Activated T-cell treated with anti-CD3 and anti-CD28 coated beads for 24 hours (primary cell): Measurements from ENCODE around the gene SLC6A8.
A peak's percentile ranks its signal among the peaks of the same experiment; 100 is the strongest.

ENCODE experiments used
- DNase-seq: peaks from one replicate; pipeline ENCODE4 v3.0.0-alpha.2; 2020; ENCODE audit warnings: low read depth

Gene SLC6A8

GRCh38 chrX:153687121-153688039 is at the start of gene SLC6A8:
TSS of gene SLC6A8 (plus strand) at chrX:153687926. CDS start at chrX:153688575, 649 bp downstream.
- peak; percentile 14 for DNase-seq

GRCh38 chrX:153638041-153638371 is 49.7 kb upstream of the SLC6A8 start:
- DNase-seq = no peak

- no peak for DNase-seq
Observed at GRCh38 chrX:153638436-153639176, 49.1 kb upstream of the SLC6A8 start.

GRCh38 chrX:153639177-153640044 is 48.3 kb upstream of the SLC6A8 start:
- DNase-seq = no peak

GRCh38 chrX:153640045-153640686 is 47.6 kb upstream of the SLC6A8 start:
- DNase-seq = no peak

- no peak for DNase-seq
Observed at GRCh38 chrX:153640736-153641575, 46.8 kb upstream of the SLC6A8 start.

- no peak for DNase-seq
Observed at GRCh38 chrX:153641627-153642026, 46.1 kb upstream of the SLC6A8 start.

GRCh38 chrX:153642051-153642654 is 45.6 kb upstream of the SLC6A8 start:
- no peak for DNase-seq

- DNase-seq = no peak
Observed at GRCh38 chrX:153642655-153643430, 44.9 kb upstream of the SLC6A8 start.

GRCh38 chrX:153643431-153644351 is 44.0 kb upstream of the SLC6A8 start:
- no peak for DNase-seq

- no peak for DNase-seq
Observed at GRCh38 chrX:153644356-153645125, 43.2 kb upstream of the SLC6A8 start.

GRCh38 chrX:153645151-153645550 is 42.6 kb upstream of the SLC6A8 start:
- no peak for DNase-seq

GRCh38 chrX:153645921-153646488 is 41.7 kb upstream of the SLC6A8 start:
- no peak for DNase-seq

- DNase-seq = no peak
Observed at GRCh38 chrX:153646620-153647373, 40.9 kb upstream of the SLC6A8 start, which contains the start of gene DUSP9. TSS of gene DUSP9 (plus strand) at chrX:153647203. CDS start at chrX:153647954, 751 bp downstream.

GRCh38 chrX:153647461-153648357 is 40.0 kb upstream of the SLC6A8 start:
- DNase-seq = no peak
